HCT116 (cell line): ENCODE data around the gene ARVCF. TPM values are rescaled to one million over a fixed set of nuclear protein-coding genes. Genes with fewer than 3 reads are reported as not detected.

ENCODE experiments used
- ATAC-seq: fragments of 200-7000 bp; cut with Tn5 transposase; 2 replicates; pipeline ENCODE4 v1.9.1; 2020; ENCODE audit warnings: mild to moderate bottlenecking, moderate library complexity
- BruUV-seq: library from RNA; stranded (reverse); fragments of 400-500 nt; replicated peaks from 2 replicates; lab custom pipeline; 2021; lab: Mats Ljungman, UMichigan
- CTCF ChIA-PET: fragments of 300-600 bp; sonication (Branson Sonifier 250); formaldehyde crosslinking; loops from one replicate; lab custom pipeline; 2021; ENCODE audit warnings: antibody characterized with exemption; lab: Charles Lee
- POLR2A ChIA-PET: fragments of 300-600, 350-600 bp; sonication (Branson Sonifier 250); formaldehyde crosslinking; loops from one replicate; lab custom pipeline; 2021; ENCODE audit warnings: antibody characterized with exemption; lab: Charles Lee
- RAD21 ChIA-PET, 2 experiments: fragments of 300-600 bp; sonication (Branson Sonifier 250); formaldehyde crosslinking; loops; one replicate each; lab custom pipeline; 2023; ENCODE audit warnings: low total read pairs in 2 of 2; ENCODE audit not compliant: uncharacterized antibody in 2 of 2, unreplicated experiment in 2 of 2, low non-redundant PET in 1 of 2; lab: Charles Lee
- DNase-seq: peaks from one replicate; pipeline ENCODE4 v3.0.0-alpha.2; 2010; ENCODE audit warnings: low read depth, low spot score
- H2AFZ ChIP-seq: fragments of 200-600 bp; shearing (Covaris generic), sonication (generic); 2 replicates; pipeline ENCODE4 v1.6.1; 2017; ENCODE audit warnings: low read depth, mixed run types, mixed read lengths, antibody characterized with exemption, low read length; ENCODE audit not compliant: poor library complexity, severe bottlenecking
- H3K27ac ChIP-seq: 2 replicates; pipeline ENCODE4 v1.5.1; 2012; ENCODE audit warnings: low read depth, low read length
- H3K27me3 ChIP-seq: fragments of 200-600 bp; sonication (generic); 2 replicates; pipeline ENCODE4 v1.6.1; 2016; ENCODE audit warnings: mixed run types, low read length, mixed read lengths; ENCODE audit not compliant: insufficient read depth
- H3K36me3 ChIP-seq, 2 experiments: fragments of 200-500 bp in 1 of 2; fragments of 200-600 bp in 1 of 2; sonication (Bioruptor generic) in 1 of 2; sonication (generic) in 1 of 2; 2 replicates each; pipeline versions ENCODE4 v1.5.1 to v1.6.1; 2014 to 2016; ENCODE audit warnings: low read length in 2 of 2, inconsistent platforms in 1 of 2, mixed read lengths in 1 of 2, mixed run types in 1 of 2; ENCODE audit not compliant: insufficient read depth in 2 of 2, control insufficient read depth in 1 of 2
- H3K4me1 ChIP-seq, 2 experiments: fragments of 200-600 bp in 1 of 2; sonication (generic) in 1 of 2; 2 replicates each; pipeline versions ENCODE4 v1.5.1 to v1.6.1; 2012 to 2017; ENCODE audit warnings: low read length in 2 of 2, inconsistent platforms in 1 of 2, mild to moderate bottlenecking in 1 of 2, mixed read lengths in 1 of 2, mixed run types in 1 of 2, moderate library complexity in 1 of 2; ENCODE audit not compliant: insufficient read depth in 2 of 2, control insufficient read depth in 1 of 2
- H3K4me2 ChIP-seq: fragments of 200-600 bp; sonication (generic); 2 replicates; pipeline ENCODE4 v1.6.1; 2017; ENCODE audit warnings: mixed run types, low read length, mixed read lengths
- H3K4me3 ChIP-seq, 2 experiments: fragments of 200-600 bp in 1 of 2; sonication (generic) in 1 of 2; replicated peaks in 1 of 2; 2 replicates each; pipeline ENCODE4 v1.5.1; 2011 to 2016; ENCODE audit warnings: low read length in 2 of 2, control low read depth in 1 of 2, low read depth in 1 of 2, mild to moderate bottlenecking in 1 of 2, mixed read lengths in 1 of 2, mixed run types in 1 of 2
- H3K79me2 ChIP-seq: fragments of 200-600 bp; sonication (generic); 2 replicates; pipeline ENCODE4 v1.6.1; 2017; ENCODE audit warnings: mild to moderate bottlenecking, mixed run types, low read length, moderate library complexity, mixed read lengths; ENCODE audit not compliant: insufficient read depth
- H3K9ac ChIP-seq: fragments of 200-600 bp; sonication (generic); 2 replicates; pipeline ENCODE4 v1.6.1; 2016; ENCODE audit warnings: low read length, mixed read lengths
- H3K9me2 ChIP-seq: fragments of 200-600 bp; sonication (generic), shearing (Covaris generic); 2 replicates; pipeline ENCODE4 v1.6.1; 2017; ENCODE audit warnings: mixed run types, mild to moderate bottlenecking, moderate library complexity; ENCODE audit not compliant: insufficient read depth
- H3K9me3 ChIP-seq, 2 experiments: fragments of 200-500 bp in 1 of 2; fragments of 200-600 bp in 1 of 2; sonication (Bioruptor generic) in 1 of 2; sonication (generic) in 1 of 2; 2 replicates each; pipeline ENCODE4 v1.6.1; 2014 to 2017; ENCODE audit warnings: low read length in 2 of 2, mixed read lengths in 2 of 2, inconsistent platforms in 1 of 2, low read depth in 1 of 2, mild to moderate bottlenecking in 1 of 2, mixed run types in 1 of 2, moderate library complexity in 1 of 2; ENCODE audit not compliant: control insufficient read depth in 1 of 2, insufficient read depth in 1 of 2
- H4K20me1 ChIP-seq: fragments of 200-600 bp; sonication (generic), shearing (Covaris generic); 2 replicates; pipeline ENCODE4 v1.6.1; 2017; ENCODE audit warnings: mixed run types, mild to moderate bottlenecking, moderate library complexity; ENCODE audit not compliant: insufficient read depth
- ATF3 ChIP-seq: IDR thresholded peaks from 2 replicates; pipeline ENCODE4 v1.6.1; 2012
- JUND ChIP-seq: IDR thresholded peaks from 2 replicates; pipeline ENCODE4 v1.6.1; 2012
- REST ChIP-seq: IDR thresholded peaks from 2 replicates; pipeline ENCODE4 v1.6.1; 2012; ENCODE audit warnings: low read depth
- SIN3A ChIP-seq: IDR thresholded peaks from 2 replicates; pipeline ENCODE4 v1.6.1; 2012; ENCODE audit warnings: low read depth
- SP1 ChIP-seq: IDR thresholded peaks from 2 replicates; pipeline ENCODE4 v1.6.1; 2012; ENCODE audit warnings: low read depth
- intact Hi-C: fragments of 100-400 bp; cut with micrococcal nuclease; formaldehyde crosslinking; loops from 2 replicates; pipeline ENCODE4 v1.10.0; 2022
- total RNA-seq: library from RNA; stranded (reverse); gene quantifications from one replicate; pipeline ENCODE4 v1.2.1, GENCODE V29; 2021; ENCODE audit not compliant: unreplicated experiment

ARVCF gene
- total RNA-seq, 1 experiment from 2014 or later = 42.8 TPM

- POLR2A ChIA-PET = no interaction called here
Measured at GRCh38 chr22:19992481-19992911, 24.1 kb downstream of the ARVCF start.

More at GRCh38 chr22:19992481-19992911, 24.1 kb downstream of the ARVCF start:
- intact Hi-C loops = no loop called here
- H3K79me2 ChIP-seq = no peaks in the 10 kb centered on the region
- TF ChIP-seq REST = no peak
- TF ChIP-seq JUND = no peak
- TF ChIP-seq SP1 = no peak
- TF ChIP-seq ATF3 = no peak
- no peak for TF ChIP-seq SIN3A
- TF ChIP-seq, all 23 proteins: peak for 0
- Histone ChIP-seq H3K4me3 (no peak overlapping the region), H3K9ac (no peak overlapping the region), H4K20me1 (no peaks in the 10 kb centered on the region), H3K27me3 (no peaks in the 10 kb centered on the region), H3K27ac (no peak overlapping the region), H3K9me2 (no peaks in the 10 kb centered on the region), H3K4me2 (no peak overlapping the region), H3K4me1 (peaks cover 0 to under 1% of the 10 kb centered on the region in 2 experiments; a peak in 1 of 4 replicates), H2AFZ (no peak overlapping the region), H3K36me3 (no peaks in the 10 kb centered on the region), H3K9me3 (no peaks in the 10 kb centered on the region)
- no TSS peak for BruUV-seq
- DNase-seq (no peak), ATAC-seq (no peak)
- RAD21 ChIA-PET = no interaction called here
- CTCF ChIA-PET = no interaction called here
